Right ventricle myocardium superior (tissue), 1 donor: ENCODE results near the gene SLC23A2. TPM values are rescaled to one million over a fixed set of nuclear protein-coding genes. Genes with fewer than 3 reads are reported as not detected.
A peak's percentile ranks its signal among the peaks of the same experiment; 100 is the strongest.

Source experiments
- ATAC-seq: fragments of 200-7000 bp; cut with Tn5 transposase; one replicate; pipeline ENCODE4 v1.9.1; 2020; ENCODE audit warnings: mild to moderate bottlenecking; ENCODE audit not compliant: poor library complexity
- DNase-seq: peaks from one replicate; pipeline ENCODE4 v3.0.0-alpha.2; 2020
- intact Hi-C: fragments of 100-400 bp; cut with DNase I; formaldehyde crosslinking; loops from one replicate; pipeline ENCODE4 v1.11.2; 2022
- total RNA-seq: library from RNA; stranded (reverse); fragmentation: NEBNext Ultra II Directional; extraction: Animal tissue kit (Norgen Biotek cat#: 25700); gene quantifications from one replicate; pipeline ENCODE4 v1.2.1, GENCODE V29; 2021
- donor health status: DM: no; HTN: yes; CAD: no; lungs with severe emphysema.

Gene SLC23A2
- total RNA-seq, 1 donor from 2014 or later = 5.5 TPM

GRCh38 chr20:4973330-4974097, 27.8 kb downstream of the SLC23A2 start:
- intact Hi-C loops = no loop called here
- ATAC-seq (peak; percentile 55), DNase-seq (peak; percentile 46)

- DNase-seq = no peak
- intact Hi-C loops = no loop called here
- no peak for ATAC-seq
Measured at GRCh38 chr20:4972506-4973251, 28.6 kb downstream of the SLC23A2 start.

- DNase-seq (no peak), ATAC-seq (no peak)
- intact Hi-C loops = no loop called here
Measured at GRCh38 chr20:4971064-4971463, 30.2 kb downstream of the SLC23A2 start.

- no peak for ATAC-seq
- intact Hi-C loops = no loop called here
- no peak for DNase-seq
Measured at GRCh38 chr20:4967752-4968477, 33.4 kb downstream of the SLC23A2 start.

GRCh38 chr20:4966826-4967751, 34.2 kb downstream of the SLC23A2 start:
- intact Hi-C loops = no loop called here
- DNase-seq = no peak
- ATAC-seq = no peak

- intact Hi-C loops = no loop called here
- no peak for DNase-seq
- ATAC-seq = no peak
Measured at GRCh38 chr20:4962241-4962855, 39.0 kb downstream of the SLC23A2 start.

- no peak for DNase-seq
- ATAC-seq = peak; percentile 80
- intact Hi-C loops = no loop called here
Measured at GRCh38 chr20:4961746-4962145, 39.6 kb downstream of the SLC23A2 start.

- DNase-seq (no peak), ATAC-seq (no peak)
- intact Hi-C loops = no loop called here
Measured at GRCh38 chr20:4959592-4959991, 41.7 kb downstream of the SLC23A2 start.

- no peak for ATAC-seq
- intact Hi-C loops = no loop called here
Measured at GRCh38 chr20:4957939-4958362, 43.4 kb downstream of the SLC23A2 start.

GRCh38 chr20:4957187-4957586, 44.1 kb downstream of the SLC23A2 start:
- intact Hi-C loops = no loop called here
- no peak for ATAC-seq
- no peak for DNase-seq

More at GRCh38 chr20:4957939-4958362, 43.4 kb downstream of the SLC23A2 start:
- DNase-seq = no peak

- DNase-seq = no peak
- ATAC-seq = no peak
- intact Hi-C loops = no loop called here
Measured at GRCh38 chr20:4956200-4956810, 45.0 kb downstream of the SLC23A2 start.

- intact Hi-C loops = no loop called here
- DNase-seq (no peak), ATAC-seq (no peak)
Measured at GRCh38 chr20:4953881-4954280, 47.4 kb downstream of the SLC23A2 start.

GRCh38 chr20:4952229-4952628, 49.1 kb downstream of the SLC23A2 start:
- ATAC-seq (no peak), DNase-seq (no peak)
- intact Hi-C loops = no loop called here

- DNase-seq = no peak
- intact Hi-C loops = no loop called here
- peak; percentile 73 for ATAC-seq
Measured at GRCh38 chr20:4951299-4951698, 50.0 kb downstream of the SLC23A2 start.

- intact Hi-C loops = no loop called here
- DNase-seq (no peak), ATAC-seq (no peak)
Measured at GRCh38 chr20:4950841-4951240, 50.5 kb downstream of the SLC23A2 start.

GRCh38 chr20:4950437-4950836, 50.9 kb downstream of the SLC23A2 start:
- DNase-seq (no peak), ATAC-seq (no peak)
- intact Hi-C loops = no loop called here

GRCh38 chr20:4949833-4950178, 51.5 kb downstream of the SLC23A2 start:
- DNase-seq (no peak), ATAC-seq (peak; percentile 71)
- intact Hi-C loops = no loop called here
